ENCODE data around the gene BNIPL.

GRCh38 chr1:151085953-151086559 lies 49.7 kb downstream of the BNIPL start:
- TF ChIP-seq EZH2 (IDR thresholded peaks at IDR 0.05; ENCODE audit: borderline replicate concordance, low read length) (no peak), CTCF (IDR thresholded peaks at IDR 0.05; ENCODE audit: low read length) (no peak)

All from OCI-LY1 (cell line).